Measurements from ENCODE around the gene ZC3H6.
A peak's percentile ranks its signal among the peaks of the same experiment; 100 is the strongest.

The ZC3H6 gene, protein sequence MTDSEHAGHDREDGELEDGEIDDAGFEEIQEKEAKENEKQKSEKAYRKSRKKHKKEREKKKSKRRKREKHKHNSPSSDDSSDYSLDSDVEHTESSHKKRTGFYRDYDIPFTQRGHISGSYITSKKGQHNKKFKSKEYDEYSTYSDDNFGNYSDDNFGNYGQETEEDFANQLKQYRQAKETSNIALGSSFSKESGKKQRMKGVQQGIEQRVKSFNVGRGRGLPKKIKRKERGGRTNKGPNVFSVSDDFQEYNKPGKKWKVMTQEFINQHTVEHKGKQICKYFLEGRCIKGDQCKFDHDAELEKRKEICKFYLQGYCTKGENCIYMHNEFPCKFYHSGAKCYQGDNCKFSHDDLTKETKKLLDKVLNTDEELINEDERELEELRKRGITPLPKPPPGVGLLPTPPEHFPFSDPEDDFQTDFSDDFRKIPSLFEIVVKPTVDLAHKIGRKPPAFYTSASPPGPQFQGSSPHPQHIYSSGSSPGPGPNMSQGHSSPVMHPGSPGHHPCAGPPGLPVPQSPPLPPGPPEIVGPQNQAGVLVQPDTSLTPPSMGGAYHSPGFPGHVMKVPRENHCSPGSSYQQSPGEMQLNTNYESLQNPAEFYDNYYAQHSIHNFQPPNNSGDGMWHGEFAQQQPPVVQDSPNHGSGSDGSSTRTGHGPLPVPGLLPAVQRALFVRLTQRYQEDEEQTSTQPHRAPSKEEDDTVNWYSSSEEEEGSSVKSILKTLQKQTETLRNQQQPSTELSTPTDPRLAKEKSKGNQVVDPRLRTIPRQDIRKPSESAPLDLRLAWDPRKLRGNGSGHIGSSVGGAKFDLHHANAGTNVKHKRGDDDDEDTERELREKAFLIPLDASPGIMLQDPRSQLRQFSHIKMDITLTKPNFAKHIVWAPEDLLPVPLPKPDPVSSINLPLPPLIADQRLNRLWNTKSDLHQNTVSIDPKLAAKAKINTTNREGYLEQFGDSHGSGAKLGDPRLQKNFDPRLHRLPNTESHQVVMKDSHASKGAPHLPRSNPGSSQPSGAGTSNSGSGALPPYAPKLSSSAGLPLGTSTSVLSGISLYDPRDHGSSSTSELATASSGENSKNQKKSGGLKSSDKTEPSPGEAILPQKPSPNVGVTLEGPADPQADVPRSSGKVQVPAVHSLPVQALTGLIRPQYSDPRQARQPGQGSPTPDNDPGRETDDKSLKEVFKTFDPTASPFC

DNA sequence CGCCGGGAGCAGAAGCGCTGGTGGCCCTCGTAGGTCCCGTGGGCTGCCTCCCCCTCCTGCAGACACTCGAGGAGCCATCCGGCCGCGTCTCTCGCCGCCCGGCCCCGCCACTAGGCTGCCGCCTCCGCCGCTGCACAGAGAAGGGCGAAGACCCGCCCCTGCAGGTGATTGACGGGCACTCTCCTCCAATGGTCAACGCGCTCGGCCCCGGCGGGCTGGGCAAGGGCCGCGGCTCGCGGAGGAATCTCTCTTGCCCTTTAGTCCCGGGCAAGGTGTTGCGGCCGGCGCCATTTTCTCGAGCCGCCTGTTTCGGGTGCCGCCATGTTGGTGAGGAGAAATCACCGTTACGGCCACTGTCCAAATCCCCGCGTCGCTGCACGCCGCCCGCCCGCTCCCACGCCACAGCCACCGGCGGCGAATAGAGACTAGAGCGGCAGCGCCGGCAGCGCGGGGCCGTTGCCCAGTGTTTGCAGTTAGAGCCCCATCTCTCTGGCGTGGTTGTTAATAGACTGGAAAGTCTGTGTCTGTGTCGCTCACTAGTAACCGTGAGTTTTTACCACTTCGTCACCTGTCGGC, at the start of gene ZC3H6:
Gene ZC3H6 (plus strand): TSS at position 287 of the 576 bp plus-strand sequence. CDS start 398 bp downstream, outside the sequence.
- DNase-seq = peak; percentile 93

DNA sequence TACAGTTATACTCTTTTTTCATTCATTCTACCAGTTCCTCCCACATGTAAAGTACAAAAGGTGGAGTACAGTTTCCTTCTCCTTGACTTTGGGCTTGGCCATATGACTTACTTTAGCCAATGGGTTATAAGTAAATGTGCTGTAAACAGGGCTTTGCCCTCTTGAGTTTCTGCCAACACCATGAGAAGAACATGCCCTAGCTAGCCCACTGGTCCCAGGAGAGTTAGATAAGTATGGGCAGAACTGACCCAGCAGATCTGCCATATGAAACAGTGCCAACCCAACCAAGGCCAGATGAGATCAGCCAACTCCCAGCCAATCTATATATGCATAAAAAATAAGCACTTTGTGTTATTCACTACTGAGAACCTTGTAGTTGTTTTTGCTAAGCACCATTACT, 46.0 kb upstream of the ZC3H6 start:
- DNase-seq = no peak

DNA sequence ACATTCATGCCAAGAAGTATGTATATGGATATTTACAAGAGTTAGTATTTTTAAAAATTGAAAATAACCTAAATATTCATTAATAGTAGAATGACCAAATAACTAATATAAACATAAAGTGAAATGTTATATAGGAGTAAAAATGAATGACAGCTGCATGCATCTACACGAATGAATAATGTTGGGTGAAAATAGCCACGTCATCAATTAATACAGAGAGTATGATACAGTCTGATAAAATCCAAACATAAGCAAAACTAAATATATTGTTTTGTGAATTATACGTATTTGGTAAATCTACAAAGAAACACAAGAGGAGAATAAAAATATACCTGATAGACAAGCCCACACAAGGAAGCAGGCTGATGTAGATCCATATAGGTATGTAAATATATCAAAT, 45.0 kb upstream of the ZC3H6 start:
- no peak for DNase-seq

DNA sequence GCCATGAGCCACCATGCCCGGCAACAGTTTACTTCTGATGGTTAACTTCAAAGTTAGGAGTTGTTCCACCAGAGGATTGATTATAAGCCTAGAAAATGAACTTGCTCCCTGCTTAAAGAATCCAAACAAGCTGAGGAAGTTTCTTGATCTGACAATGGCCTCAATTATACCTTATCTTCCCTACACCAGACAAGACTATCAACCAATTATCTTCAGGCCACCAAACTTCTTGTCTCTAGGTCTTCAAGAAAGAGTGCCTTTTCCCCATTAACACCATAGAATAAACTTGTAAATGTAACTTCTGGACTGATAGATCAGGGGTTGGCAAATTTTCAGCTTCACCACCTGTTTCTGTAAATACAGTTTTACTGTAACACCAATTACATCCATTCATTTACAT, 35.5 kb upstream of the ZC3H6 start:
- DNase-seq = no peak

DNA sequence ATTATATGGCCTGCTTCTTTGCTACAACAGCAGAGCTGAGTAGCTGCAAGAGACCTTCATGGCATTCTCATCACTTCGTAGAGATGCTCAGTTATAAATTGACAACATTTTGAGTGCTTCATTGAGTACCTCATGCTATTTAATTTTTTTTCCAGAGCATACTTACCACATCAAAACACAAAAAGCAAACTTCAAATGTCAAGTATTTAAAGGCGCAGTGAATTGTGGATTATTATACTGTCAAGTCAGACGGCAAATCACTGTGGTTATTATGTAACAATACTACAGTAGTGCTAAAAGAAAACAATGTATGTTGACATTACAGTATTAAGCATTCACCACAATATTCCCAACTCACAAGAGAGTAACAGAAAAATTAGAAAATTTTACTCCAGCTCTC, 33.0 kb upstream of the ZC3H6 start:
- no peak for DNase-seq

DNA sequence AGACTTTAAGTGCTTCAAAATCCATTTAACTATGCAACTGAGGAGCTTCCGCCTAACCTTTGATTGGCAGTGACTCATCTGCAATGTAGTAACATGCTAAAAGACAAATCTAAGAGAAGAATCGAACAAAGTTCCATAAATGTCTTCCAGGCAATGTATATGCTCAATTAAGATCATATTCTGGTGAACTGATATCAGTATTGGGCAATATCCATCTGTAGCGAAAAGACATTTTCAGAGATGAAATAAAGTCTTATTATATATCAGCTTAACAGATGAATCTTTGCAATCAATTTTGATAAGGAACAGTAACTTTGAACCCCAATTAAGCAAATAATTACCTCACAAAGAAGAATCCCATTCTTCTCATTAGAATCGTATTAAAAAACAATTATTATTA, 32.2 kb upstream of the ZC3H6 start:
- DNase-seq = no peak

DNA sequence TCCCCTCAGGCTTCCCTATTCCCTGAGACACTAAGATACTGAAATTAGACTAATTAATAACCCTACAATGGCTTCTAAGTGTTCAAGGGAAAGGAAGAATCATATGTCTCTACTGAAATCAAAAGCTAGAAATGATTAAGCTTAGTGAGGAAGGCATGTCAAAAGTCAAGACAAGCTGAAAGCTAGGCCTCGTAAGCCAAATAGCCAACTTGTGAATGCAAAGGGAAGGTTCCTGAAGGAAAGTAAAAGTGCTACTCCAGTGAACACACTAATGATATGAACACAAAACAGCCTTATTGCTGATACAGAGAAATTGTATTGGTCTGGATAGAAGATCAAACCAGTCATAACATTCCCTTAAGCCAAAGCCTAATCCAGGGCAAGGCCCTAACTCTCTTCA, 30.5 kb upstream of the ZC3H6 start:
- DNase-seq = no peak

DNA sequence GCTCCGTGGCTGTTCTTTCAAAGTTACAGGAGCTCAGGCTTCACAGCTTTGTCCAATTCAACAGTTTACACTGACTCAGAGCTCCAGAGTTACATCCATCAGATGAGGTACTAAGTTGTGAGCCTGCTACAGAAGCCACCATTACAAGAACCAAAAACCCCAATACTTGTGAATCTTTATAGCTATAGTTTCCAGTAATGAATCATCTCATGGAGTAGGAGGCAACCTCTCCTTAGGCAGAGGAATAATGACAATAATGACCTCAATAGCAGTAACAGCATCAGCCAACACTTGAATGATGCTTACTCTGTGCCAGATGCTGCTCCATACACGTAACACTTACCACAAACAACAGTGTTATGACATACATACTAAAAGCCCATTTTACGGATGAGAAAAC, 24.1 kb upstream of the ZC3H6 start:
- no peak for DNase-seq

DNA sequence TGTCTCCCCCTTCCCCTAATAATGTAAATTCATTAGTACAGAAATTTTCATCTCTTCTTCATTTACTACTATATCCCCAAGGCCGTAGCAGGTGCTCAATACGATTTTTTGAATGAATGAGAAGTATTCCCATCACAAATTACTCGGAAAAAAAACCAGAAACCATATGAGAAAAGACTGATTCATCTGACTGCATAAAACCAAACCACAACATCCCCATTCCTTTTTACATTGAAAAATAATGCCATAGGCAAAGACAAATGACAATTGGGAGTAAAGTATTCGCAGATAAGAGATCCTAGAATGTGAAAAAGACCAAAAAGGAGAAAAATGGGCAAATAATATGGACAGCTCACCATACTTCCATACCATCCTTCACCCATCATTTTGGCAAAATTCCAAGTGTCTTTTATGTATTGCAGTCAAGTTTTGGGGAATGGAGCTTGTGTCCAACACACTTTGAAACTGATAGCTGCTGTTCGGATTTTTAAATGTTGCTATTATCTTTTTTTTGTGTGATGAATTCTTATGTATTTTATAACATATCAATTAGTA, 22.1 kb upstream of the ZC3H6 start:
- peak; percentile 54 for DNase-seq

DNA sequence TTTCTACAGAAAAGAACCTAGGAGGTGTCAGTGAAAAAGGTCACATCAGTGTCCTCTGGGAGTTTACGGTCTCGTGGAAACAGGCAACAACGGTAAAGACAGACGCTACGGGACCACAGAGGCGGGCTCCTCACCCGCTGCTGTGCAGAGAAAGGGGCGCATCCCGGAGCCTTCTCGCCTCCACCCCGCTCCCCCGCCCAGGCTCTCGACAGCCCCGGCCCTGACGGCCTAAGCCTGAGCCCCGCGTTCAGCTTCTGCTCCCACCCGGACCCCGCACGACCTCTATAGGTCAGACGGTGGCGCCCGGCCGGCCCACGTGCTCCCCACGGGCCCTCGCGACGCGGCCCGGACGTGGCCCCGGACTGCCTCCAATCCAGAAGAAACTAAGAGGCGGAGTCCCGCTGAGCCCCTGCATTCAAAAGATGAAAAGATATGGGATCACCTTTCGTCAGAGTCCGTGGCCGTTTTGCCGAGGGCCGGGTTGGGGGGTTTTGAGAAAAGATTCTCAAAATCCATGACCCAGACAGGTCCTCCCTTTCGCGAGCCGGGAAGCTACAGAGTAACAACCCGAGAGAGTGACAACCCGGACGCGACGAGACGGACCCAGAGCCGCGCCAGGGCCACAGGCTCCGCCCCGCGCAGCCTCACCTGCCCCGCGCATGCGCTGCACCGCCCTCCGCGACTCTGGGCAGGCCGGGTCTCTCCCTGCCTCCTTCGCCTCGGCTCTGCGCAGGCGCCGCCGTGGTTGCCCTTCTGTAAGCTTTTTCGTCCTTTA, 20.7 kb upstream of the ZC3H6 start, which contains the start of gene ZC3H8:
Gene ZC3H8 (minus strand): TSS at position 577 of the 775 bp plus-strand sequence. CDS start 61 bp downstream, at position 516.
- peak; percentile 85 for DNase-seq

DNA sequence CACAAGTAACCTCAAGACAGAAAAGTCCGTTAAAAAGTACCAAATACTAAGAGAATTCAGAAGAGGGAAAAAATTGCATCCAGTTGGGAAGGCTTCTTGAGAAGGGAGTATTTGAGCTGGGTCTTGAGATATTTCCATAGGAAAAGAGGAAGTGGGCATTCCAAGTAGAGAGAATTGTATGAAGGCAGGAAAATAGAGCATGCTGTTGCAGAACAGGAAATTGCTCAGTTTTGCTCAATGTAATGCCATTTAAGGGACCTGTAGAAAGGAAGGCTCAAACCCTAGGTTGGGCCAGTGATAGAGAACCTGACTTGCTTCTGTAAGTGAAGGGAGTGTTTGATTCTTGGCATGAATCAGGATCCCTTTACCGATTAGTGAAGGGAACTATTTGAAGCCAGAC, 19.5 kb upstream of the ZC3H6 start:
- peak; percentile 72 for DNase-seq

DNA sequence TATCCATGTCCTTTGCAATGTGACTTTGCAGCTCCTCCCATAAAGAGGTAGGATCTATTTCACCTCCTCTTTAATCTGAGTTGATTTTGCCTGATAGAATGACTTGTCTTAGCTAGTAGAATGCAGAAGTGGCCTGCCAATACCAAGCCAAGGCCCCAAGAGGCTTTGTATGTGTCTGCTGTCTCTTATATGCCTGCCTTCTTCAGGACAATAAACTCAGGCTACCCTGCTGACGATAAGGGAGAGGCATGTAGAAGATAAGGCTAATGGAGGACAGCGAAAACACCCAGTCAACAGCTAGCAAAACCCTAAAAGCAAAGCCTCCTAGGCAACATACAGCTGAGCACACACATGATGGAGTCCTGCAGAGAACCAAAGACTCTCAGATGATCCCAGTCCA, 18.7 kb upstream of the ZC3H6 start:
- DNase-seq = peak; percentile 6

DNA sequence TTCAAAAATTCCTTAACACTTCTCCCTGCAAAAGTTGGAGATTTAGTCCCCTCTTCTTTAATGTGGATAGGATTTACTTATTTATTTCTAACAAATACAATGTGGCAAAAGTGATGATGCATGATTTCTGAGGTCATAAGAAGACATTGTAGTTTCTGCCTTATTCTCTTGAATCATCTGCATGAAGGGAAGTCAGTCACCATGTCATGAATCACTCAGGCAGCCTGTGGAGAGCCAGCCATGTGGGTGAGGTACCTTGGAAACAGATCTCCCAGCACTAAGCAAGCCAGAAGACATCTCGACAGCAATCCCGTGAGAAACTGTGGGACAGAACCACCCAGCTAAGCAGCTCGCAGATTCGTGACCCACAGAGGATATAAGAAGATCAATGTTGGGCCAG, 17.8 kb upstream of the ZC3H6 start:
- DNase-seq = peak; percentile 19

DNA sequence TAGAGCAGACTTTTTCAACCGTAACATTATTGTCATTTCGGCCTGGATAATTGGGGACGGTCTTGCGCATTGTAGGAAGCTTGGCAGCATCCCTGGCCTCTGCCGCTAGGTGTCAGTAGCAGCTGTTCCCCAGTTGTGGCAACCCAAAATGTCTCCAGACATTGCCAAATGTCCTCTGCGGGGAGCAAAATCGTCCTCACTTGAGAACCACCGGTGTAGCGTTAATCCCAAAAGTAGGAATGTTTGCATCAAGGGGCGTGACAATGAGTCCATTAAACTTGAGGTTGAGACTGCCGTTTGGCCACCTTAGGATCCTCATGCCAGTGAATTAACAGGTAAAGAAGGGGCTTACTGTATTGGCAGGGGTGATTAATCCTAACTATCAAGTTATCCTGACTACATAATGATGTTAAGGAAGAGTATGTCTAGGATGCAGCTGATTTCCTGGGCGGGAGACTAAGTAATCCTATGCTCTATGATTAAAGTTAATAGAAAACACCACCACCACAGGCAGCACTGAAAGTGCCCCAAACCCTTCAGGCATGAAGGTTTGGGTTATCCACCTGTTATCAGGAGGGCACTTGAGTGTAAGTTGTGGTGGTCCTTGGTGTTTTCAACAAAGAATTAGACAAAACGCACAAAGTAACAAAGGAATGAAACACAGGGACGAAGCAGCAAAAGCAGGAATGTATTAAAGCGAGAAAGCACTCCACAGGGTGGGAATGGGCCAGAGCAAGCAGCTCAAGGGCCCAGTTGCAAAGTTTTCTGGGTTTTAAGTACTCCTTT, 15.7 kb upstream of the ZC3H6 start:
- peak; percentile 71 for DNase-seq

DNA sequence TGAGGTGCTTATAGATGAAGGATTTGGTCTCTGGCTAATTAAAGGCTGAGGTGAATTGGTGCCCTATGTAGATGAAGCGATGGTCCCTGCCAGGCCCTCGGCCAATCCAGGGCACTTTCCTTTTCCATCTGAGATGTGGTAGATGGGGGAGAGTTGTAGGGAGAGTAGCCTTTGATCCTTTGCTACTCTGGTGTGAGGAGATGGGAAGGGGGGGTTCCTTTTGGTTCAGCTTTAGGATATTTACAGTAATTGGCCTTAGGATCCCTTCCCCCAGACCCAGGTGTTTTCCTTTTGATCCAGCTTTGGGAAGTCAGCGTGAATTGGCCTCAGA, 15.1 kb upstream of the ZC3H6 start:
- no peak for DNase-seq

DNA sequence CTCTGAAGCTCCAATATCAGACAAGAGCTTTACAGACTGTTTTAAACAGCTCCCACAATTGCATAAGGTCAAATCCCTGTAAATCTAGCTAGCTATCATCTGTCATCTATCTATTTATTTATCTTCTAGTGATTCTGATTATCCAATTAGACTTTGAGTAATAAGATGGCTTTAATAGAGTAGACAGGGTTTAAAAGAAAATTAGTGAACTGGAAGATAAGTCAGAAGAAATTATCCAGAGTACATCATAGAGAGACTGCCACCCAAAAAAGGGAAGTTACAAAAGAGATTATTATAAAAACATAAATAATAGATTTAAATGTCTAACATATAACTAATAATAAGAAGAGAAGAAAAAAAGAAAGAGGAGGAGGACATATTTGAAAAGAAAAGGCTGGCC, 12.5 kb upstream of the ZC3H6 start:
- DNase-seq = no peak

DNA sequence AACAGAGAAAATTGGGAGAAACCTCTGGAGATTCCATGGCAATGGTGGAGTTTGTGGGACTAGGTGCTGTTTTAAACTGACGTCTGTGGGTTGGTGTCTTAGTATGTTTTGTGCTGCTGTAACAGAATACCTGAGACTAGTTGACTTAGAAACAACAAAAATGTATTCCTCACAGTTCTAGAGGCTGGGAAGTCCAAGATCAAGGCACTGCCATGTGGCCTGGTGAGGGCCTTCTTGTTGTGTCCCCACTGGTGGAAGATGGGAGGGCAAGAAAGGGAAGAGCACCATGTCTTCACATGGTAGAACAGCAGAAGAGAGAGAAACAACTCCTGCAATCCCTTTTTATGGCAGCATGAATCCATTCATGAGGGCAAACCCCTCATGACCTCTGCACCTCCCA, 6.8 kb upstream of the ZC3H6 start:
- no peak for DNase-seq

DNA sequence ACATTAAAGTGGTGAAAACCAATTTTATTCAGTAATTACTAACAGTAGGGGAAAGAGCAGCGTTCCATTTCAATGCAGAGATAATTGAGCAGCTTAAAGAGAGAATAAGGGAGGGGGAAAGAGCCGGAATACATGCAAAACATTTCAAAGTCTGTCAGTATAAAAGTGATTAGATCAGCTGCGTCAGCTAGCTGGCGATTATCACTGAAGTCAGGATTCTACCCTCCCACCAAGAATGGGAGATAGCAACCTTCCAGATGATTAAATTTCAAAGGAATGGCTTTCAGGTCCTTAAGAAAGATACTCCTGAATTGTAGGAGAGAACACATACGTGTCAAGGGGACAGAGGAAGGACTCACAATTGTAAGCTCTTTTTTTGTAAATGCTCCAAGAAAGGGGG, 2.7 kb upstream of the ZC3H6 start:
- DNase-seq = no peak

DNA sequence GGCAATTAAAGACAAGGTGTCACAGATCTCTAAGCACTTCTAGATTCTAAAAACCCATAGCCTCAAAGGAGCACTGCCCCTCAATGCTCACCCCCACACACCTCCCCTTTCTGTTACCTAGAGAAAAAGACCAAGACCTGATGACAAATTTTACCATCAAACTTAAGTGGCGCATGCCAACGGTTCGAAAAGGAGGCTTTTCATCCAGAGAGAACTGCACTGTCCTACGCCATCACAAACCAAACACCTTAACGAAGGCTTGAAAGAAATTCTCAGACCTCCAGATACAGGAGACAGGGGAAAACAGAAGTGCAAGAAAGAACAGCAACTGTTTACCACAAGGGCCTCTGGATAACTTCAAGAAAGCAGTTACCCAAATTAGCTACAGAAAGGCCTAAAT, 2.0 kb upstream of the ZC3H6 start:
- DNase-seq = no peak

DNA sequence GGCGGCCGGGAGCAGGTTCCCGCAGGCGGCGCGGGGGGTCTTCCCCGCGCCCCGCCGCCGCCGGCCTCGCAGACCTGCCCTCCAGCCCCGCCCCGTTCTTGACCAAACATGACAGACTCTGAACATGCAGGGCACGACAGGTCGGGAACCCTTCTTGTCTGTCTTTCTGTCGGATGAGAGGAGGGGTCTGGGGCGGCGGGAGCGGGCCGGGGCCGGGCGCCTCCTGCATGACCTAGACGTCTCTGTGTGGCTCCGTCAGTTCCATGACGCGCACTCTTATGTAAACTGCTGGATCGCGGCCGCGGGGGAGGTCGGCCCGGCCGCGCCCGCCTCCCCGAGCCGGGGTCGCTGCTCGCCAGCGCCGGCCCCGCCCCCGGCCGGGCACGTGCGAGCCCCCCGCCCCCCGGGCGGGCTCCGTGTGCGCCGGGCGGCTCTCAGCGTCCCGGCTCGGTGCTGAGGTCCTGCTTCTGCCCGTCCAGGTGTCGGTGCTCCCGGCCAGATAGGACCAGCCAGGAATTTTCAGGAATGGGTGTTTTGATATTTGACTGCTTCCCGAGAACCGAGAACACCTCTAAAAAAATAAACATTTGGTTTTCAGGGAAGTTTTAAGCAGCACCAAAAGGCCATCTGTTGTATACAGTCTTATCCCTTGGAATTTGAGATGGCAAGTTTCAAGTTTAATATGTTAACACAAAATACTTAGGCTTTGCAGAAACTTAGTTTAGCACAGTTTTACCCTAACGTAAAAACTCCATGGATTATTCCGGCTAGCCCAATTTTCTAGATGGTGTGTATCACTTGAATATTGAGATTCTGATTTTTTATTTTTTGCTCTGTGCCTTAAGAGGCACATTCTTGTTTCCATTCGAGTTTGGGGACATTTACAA, 733 bp downstream of the ZC3H6 start:
- peak; percentile 65 for DNase-seq
